H1 (cell line): ENCODE results near the gene PRICKLE2.

Experiments used
- EP300 ChIP-seq, 2 experiments: IDR thresholded peaks; 1 replicate in 1 of 2; 2 replicates in 1 of 2; pipeline ENCODE4 v1.6.1; 2011 to 2012; ENCODE audit warnings: low read depth in 2 of 2, low read length in 2 of 2, mild to moderate bottlenecking in 2 of 2, borderline replicate concordance in 1 of 2, inconsistent platforms in 1 of 2, moderate library complexity in 1 of 2
- GABPA ChIP-seq: IDR thresholded peaks from 2 replicates; pipeline ENCODE4 v1.6.1; 2011; ENCODE audit warnings: mild to moderate bottlenecking, low read length, moderate library complexity, borderline replicate concordance; ENCODE audit not compliant: insufficient read depth
- NRF1 ChIP-seq: IDR thresholded peaks from 2 replicates; pipeline ENCODE4 v1.6.1; 2011; ENCODE audit warnings: mild to moderate bottlenecking, low read depth, low read length, improper control_type of control experiment
- POLR2A ChIP-seq, 2 experiments: IDR thresholded peaks; 1 replicate in 1 of 2; 2 replicates in 1 of 2; pipeline ENCODE4 v1.6.1; 2011; ENCODE audit warnings: low read depth in 2 of 2, low read length in 2 of 2, mild to moderate bottlenecking in 2 of 2; ENCODE audit errors: control extremely low read depth in 1 of 2
- SP2 ChIP-seq: IDR thresholded peaks from 2 replicates; pipeline ENCODE4 v1.6.1; 2012; ENCODE audit warnings: mild to moderate bottlenecking, low read length, inconsistent platforms
- SP4 ChIP-seq: IDR thresholded peaks from 2 replicates; pipeline ENCODE4 v1.6.1; 2012; ENCODE audit warnings: low read length, inconsistent platforms
- SRF ChIP-seq: IDR thresholded peaks from 2 replicates; pipeline ENCODE4 v1.6.1; 2011; ENCODE audit warnings: mild to moderate bottlenecking, low read depth, low read length, moderate library complexity
- TF ChIP-seq, protein P1 (sequence below), 3 experiments: IDR thresholded peaks; 1 replicate in 2 of 3; 2 replicates in 1 of 3; pipeline versions ENCODE4 v1.5.1 to v1.6.1; 2011; ENCODE audit warnings: low read length in 3 of 3, mild to moderate bottlenecking in 3 of 3, inconsistent platforms in 2 of 3, low read depth in 1 of 3, moderate library complexity in 1 of 3; ENCODE audit not compliant: insufficient read depth in 1 of 3; ENCODE audit errors: control extremely low read depth in 1 of 3
- TF ChIP-seq, protein P2 (sequence below): IDR thresholded peaks from 2 replicates; pipeline ENCODE4 v1.6.1; 2012; ENCODE audit warnings: inconsistent platforms

DNA sequence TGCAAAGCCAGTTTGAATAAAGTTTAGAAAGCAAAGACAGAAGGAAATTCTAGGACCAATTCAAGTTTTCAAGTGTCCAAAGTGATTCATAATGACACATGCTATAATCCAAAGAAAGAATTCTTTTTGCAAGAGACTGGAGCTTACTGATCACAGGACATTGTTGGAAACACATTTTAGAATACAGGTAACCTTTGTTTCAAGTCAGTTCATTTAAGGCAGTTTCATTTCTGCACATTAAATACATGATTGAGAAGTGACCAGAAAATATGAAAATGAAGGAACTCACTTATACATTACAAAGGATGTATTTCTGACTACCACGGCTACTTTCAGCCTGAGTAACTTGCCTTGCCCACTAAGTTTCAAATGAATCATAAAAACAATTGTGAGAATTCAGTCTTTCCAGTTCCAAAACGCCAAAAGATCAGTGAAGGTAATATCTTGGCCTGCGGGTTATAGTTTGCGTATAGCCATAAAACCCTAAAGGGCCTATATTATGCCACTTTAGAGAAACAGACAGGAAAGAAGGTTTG, 48.7 kb downstream of the PRICKLE2 start:
- TF ChIP-seq GABPA (no peak), POLR2A (IDR thresholded peaks at IDR 0.05; ENCODE audit: control extremely low read depth in 1 of 2, low read depth in 2 of 2, low read length in 2 of 2) (no peak), SP2 (no peak), SRF (no peak), EP300 (IDR thresholded peaks at IDR 0.05; ENCODE audit: borderline replicate concordance in 1 of 2, low read depth in 2 of 2, low read length in 2 of 2) (no peak), SP4 (no peak), NRF1 (no peak)
- TF ChIP-seq, protein P1, sequence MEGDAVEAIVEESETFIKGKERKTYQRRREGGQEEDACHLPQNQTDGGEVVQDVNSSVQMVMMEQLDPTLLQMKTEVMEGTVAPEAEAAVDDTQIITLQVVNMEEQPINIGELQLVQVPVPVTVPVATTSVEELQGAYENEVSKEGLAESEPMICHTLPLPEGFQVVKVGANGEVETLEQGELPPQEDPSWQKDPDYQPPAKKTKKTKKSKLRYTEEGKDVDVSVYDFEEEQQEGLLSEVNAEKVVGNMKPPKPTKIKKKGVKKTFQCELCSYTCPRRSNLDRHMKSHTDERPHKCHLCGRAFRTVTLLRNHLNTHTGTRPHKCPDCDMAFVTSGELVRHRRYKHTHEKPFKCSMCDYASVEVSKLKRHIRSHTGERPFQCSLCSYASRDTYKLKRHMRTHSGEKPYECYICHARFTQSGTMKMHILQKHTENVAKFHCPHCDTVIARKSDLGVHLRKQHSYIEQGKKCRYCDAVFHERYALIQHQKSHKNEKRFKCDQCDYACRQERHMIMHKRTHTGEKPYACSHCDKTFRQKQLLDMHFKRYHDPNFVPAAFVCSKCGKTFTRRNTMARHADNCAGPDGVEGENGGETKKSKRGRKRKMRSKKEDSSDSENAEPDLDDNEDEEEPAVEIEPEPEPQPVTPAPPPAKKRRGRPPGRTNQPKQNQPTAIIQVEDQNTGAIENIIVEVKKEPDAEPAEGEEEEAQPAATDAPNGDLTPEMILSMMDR (IDR thresholded peaks at IDR 0.05; ENCODE audit: control extremely low read depth in 1 of 3, insufficient read depth in 1 of 3, low read depth in 1 of 3, low read length in 3 of 3): no peak
- TF ChIP-seq, protein P2, sequence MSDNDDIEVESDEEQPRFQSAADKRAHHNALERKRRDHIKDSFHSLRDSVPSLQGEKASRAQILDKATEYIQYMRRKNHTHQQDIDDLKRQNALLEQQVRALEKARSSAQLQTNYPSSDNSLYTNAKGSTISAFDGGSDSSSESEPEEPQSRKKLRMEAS: no peak
